Measurements from ENCODE around the gene NFE2L1.

DNA sequence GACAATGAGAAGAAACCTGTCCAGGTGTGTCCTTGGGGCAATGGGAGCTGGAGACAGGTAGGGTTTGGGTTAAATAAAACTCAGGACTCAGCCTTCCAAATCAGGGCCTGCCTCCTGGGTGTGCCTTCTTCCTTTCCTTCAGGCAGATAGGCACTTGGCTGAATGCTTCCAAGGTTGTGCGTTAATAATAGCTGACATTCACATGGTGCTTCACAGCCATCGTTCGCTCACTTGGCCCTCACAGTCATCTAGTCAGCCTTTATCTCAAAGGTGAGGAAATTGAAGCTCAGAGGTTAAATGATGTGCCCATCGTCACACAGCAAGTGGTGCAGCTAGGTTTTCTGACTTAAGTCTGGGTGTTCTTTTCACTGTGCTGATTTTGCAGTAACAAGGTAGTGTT is 9.5 kb downstream of the NFE2L1 start:
- TF ChIP-seq, protein P1, sequence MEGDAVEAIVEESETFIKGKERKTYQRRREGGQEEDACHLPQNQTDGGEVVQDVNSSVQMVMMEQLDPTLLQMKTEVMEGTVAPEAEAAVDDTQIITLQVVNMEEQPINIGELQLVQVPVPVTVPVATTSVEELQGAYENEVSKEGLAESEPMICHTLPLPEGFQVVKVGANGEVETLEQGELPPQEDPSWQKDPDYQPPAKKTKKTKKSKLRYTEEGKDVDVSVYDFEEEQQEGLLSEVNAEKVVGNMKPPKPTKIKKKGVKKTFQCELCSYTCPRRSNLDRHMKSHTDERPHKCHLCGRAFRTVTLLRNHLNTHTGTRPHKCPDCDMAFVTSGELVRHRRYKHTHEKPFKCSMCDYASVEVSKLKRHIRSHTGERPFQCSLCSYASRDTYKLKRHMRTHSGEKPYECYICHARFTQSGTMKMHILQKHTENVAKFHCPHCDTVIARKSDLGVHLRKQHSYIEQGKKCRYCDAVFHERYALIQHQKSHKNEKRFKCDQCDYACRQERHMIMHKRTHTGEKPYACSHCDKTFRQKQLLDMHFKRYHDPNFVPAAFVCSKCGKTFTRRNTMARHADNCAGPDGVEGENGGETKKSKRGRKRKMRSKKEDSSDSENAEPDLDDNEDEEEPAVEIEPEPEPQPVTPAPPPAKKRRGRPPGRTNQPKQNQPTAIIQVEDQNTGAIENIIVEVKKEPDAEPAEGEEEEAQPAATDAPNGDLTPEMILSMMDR (IDR thresholded peaks at IDR 0.05; ENCODE audit: poor library complexity), result no peak
- TF ChIP-seq EZH2 (IDR thresholded peaks at IDR 0.05; ENCODE audit: borderline replicate concordance), result no peak

Measured in hepatocyte (in vitro differentiated cells).